HepG2 (cell line): Measurements from ENCODE around the gene TNFAIP3. TPM values are rescaled to one million over a fixed set of nuclear protein-coding genes. Genes with fewer than 3 reads are reported as not detected.

Experiments
- DR1 ChIP-seq: sonication (generic); formaldehyde crosslinking; IDR thresholded peaks from 2 replicates; pipeline ENCODE4 v1.8.0; 2021; ENCODE audit warnings: mild to moderate bottlenecking, missing genetic modification reagents, inconsistent platforms
- FOXA1 ChIP-seq, 2 experiments: fragments of 450-650 bp in 1 of 2; sonication (generic) in 1 of 2; formaldehyde crosslinking in 1 of 2; IDR thresholded peaks; 2 replicates each; pipeline versions ENCODE4 v1.4.0 to v1.6.1; 2016 to 2020; ENCODE audit warnings: missing genetic modification reagents in 1 of 2
- HNF1A ChIP-seq, 2 experiments: sonication (generic) in 1 of 2; formaldehyde crosslinking in 1 of 2; IDR thresholded peaks; 2 replicates each; pipeline versions ENCODE4 v1.4.0 to v1.6.1; 2016 to 2020; ENCODE audit warnings: borderline replicate concordance in 1 of 2, low read depth in 1 of 2, mild to moderate bottlenecking in 1 of 2, missing genetic modification reagents in 1 of 2
- ZBTB37 ChIP-seq: sonication (generic); formaldehyde crosslinking; IDR thresholded peaks from 2 replicates; pipeline ENCODE4 v1.4.0; 2020; ENCODE audit warnings: mild to moderate bottlenecking, missing genetic modification reagents
- ZNF720 ChIP-seq: sonication (generic); formaldehyde crosslinking; IDR thresholded peaks from 2 replicates; pipeline ENCODE4 v1.4.0; 2020; ENCODE audit warnings: missing genetic modification reagents
- polyA plus RNA-seq, 8 experiments: library from polyadenylated mRNA; depleted of rRNA in 3 of 8; stranded (reverse) in 7 of 8; unstranded in 1 of 8; fragments of >200 nt; fragmentation: Illumina TruSeq in 4 of 8; extraction: Trizol in 4 of 8; gene quantifications; 2 replicates each; pipeline versions ENCODE4 v1.2.1 to v1.2.3, GENCODE V29; 2011 to 2016; ENCODE audit warnings: low read depth in 4 of 8, missing spikeins in 1 of 8, mixed read lengths in 1 of 8; ENCODE audit not compliant: insufficient read depth in 1 of 8
- total RNA-seq, 5 experiments: library from RNA; depleted of rRNA; stranded (reverse); fragments of >200 nt; fragmentation: Illumina TruSeq; extraction: Trizol; gene quantifications; 2 replicates each; pipeline ENCODE4 v1.2.3, GENCODE V29; 2016; ENCODE audit warnings: low read depth in 1 of 5

TNFAIP3 gene
- total and polyA plus RNA-seq, 2 of the 13 experiments (the other 11 are each of a cell fraction or from before 2014, with no cell fraction given), result 28.2 to 47.1 TPM

- TF ChIP-seq ZNF720 (CRISPR knock-in tag) (no peak), FOXA1 (IDR thresholded peaks at IDR 0.05) (no peak), FOXA1 (CRISPR knock-in tag; IDR thresholded peaks at IDR 0.05) (no peak), DR1 (CRISPR knock-in tag) (no peak), ZBTB37 (no peak), HNF1A (IDR thresholded peaks at IDR 0.05; ENCODE audit: low read depth) (no peak), HNF1A (CRISPR knock-in tag; IDR thresholded peaks at IDR 0.05; ENCODE audit: borderline replicate concordance) (no peak)
- TF ChIP-seq, all 625 proteins: peak for 0
These were observed 64.9 kb downstream of the TNFAIP3 start (continued) for GRCh38 chr6:137931849-137932465.

Other genes with a start within 250 kb of the TNFAIP3 start
- 16.6 and 26.0 TPM in 2 replicates for gene PERP, start 240.2 kb downstream of the TNFAIP3 start, total RNA-seq (2016; rRNA removed; fragmentation: Illumina TruSeq; extraction: Trizol)
- 53.0 and 53.9 TPM in 2 replicates for gene PERP, start 240.2 kb downstream of the TNFAIP3 start, polyA plus RNA-seq (2011; rRNA removed)